Osteoblast (primary cell): Measurements from ENCODE around the gene LIN28A. TPM values are rescaled to one million over a fixed set of nuclear protein-coding genes. Genes with fewer than 3 reads are reported as not detected.
A peak's percentile ranks its signal among the peaks of the same experiment; 100 is the strongest.

Experiments used
- DNase-seq: peaks from one replicate; pipeline ENCODE4 v3.0.0; 2011; ENCODE audit warnings: low spot score, mixed read lengths; ENCODE audit not compliant: insufficient read length; ENCODE audit errors: missing footprints
- H2AFZ ChIP-seq: 2 replicates; pipeline ENCODE4 v1.6.0; 2011; ENCODE audit warnings: mild to moderate bottlenecking, low read length
- H3K27ac ChIP-seq: 2 replicates; pipeline ENCODE4 v1.5.1; 2011; ENCODE audit warnings: mild to moderate bottlenecking, low read depth, low read length, moderate library complexity
- H3K27me3 ChIP-seq: 2 replicates; pipeline ENCODE4 v1.6.0; 2012; ENCODE audit warnings: mild to moderate bottlenecking, control low read depth, inconsistent platforms, low read length, moderate library complexity; ENCODE audit not compliant: insufficient read depth
- H3K36me3 ChIP-seq: 2 replicates; pipeline ENCODE4 v1.5.1; 2011; ENCODE audit warnings: mild to moderate bottlenecking, low read length, control low read depth, moderate library complexity; ENCODE audit not compliant: insufficient read depth
- H3K4me1 ChIP-seq: 2 replicates; pipeline ENCODE4 v1.5.1; 2011; ENCODE audit warnings: mild to moderate bottlenecking, low read length, control low read depth, moderate library complexity; ENCODE audit not compliant: insufficient read depth
- H3K4me2 ChIP-seq: 2 replicates; pipeline ENCODE4 v1.6.0; 2011; ENCODE audit warnings: mild to moderate bottlenecking, low read length; ENCODE audit not compliant: insufficient read depth
- H3K4me3 ChIP-seq: fragments of 200-600 bp; sonication (generic); 3 replicates; pipeline ENCODE4 v1.5.1; 2012; ENCODE audit warnings: mild to moderate bottlenecking, low read length, inconsistent platforms; ENCODE audit not compliant: insufficient read depth
- H3K79me2 ChIP-seq: 2 replicates; pipeline ENCODE4 v1.6.0; 2012; ENCODE audit warnings: mild to moderate bottlenecking, low read length, control low read depth, inconsistent platforms; ENCODE audit not compliant: insufficient read depth
- H3K9me3 ChIP-seq: 2 replicates; pipeline ENCODE4 v1.5.1; 2011; ENCODE audit warnings: low read depth, low read length, control low read depth
- H4K20me1 ChIP-seq: 2 replicates; pipeline ENCODE4 v1.6.0; 2012; ENCODE audit warnings: mild to moderate bottlenecking, low read length, control low read depth; ENCODE audit not compliant: insufficient read depth
- CTCF ChIP-seq: IDR thresholded peaks from 2 replicates; pipeline ENCODE4 v1.5.1; 2011; ENCODE audit warnings: mild to moderate bottlenecking, low read depth, low read length, moderate library complexity; ENCODE audit errors: extremely low read depth
- total RNA-seq: library from RNA; depleted of rRNA; stranded (reverse); fragments of >200 nt; gene quantifications from 2 replicates; pipeline ENCODE4 v1.2.3, GENCODE V29; 2012

LIN28A gene
- total RNA-seq, 1 donor = not detected

GRCh38 chr1:26429721-26430120 lies 19.1 kb downstream of the LIN28A start:
- Histone ChIP-seq H3K4me2 (no peak overlapping the region), H3K79me2 (peaks cover 24% of the 10 kb centered on the region), H2AFZ (no peak overlapping the region), H3K36me3 (peaks cover 5% of the 10 kb centered on the region), H4K20me1 (no peaks in the 10 kb centered on the region), H3K4me3 (no peak overlapping the region), H3K4me1 (peaks cover 16% of the 10 kb centered on the region), H3K27me3 (peaks cover 14% of the 10 kb centered on the region), H3K9me3 (no peaks in the 10 kb centered on the region), H3K27ac (no peak overlapping the region)
- no peak for DNase-seq
- TF ChIP-seq CTCF = no peak

GRCh38 chr1:26431979-26432695 lies 21.5 kb downstream of the LIN28A start, which contains the start of gene DHDDS:
DHDDS (plus strand) TSS chr1:26432321; CDS start chr1:26432946, 625 bp downstream.
- peak; percentile 98 for DNase-seq
- Histone ChIP-seq H2AFZ (peak within 1 kb of the TSS; percentile 99), H3K4me2 (peak within 1 kb of the TSS; percentile 91), H3K4me1 (peaks cover 16% of the 10 kb centered on the region), H3K9me3 (no peaks in the 10 kb centered on the region), H3K36me3 (peaks cover 17% of the 10 kb centered on the region), H3K79me2 (peaks cover 28% of the 10 kb centered on the region), H3K27me3 (peaks cover 4% of the 10 kb centered on the region), H4K20me1 (no peaks in the 10 kb centered on the region), H3K4me3 (peak within 1 kb of the TSS; percentile 98), H3K27ac (peak within 1 kb of the TSS; percentile 92)
- TF ChIP-seq CTCF = no peak

GRCh38 chr1:26432793-26433192 lies 22.2 kb downstream of the LIN28A start:
- peak overlapping the region; percentile 92 for H3K27ac ChIP-seq
- no peak for TF ChIP-seq CTCF

GRCh38 chr1:26434161-26434752 lies 23.6 kb downstream of the LIN28A start:
- no peak for TF ChIP-seq CTCF

More at GRCh38 chr1:26432793-26433192, 22.2 kb downstream of the LIN28A start:
- Histone ChIP-seq H3K4me1 (peaks cover 16% of the 10 kb centered on the region), H4K20me1 (no peaks in the 10 kb centered on the region), H3K4me3 (peak overlapping the region; percentile 98), H3K79me2 (peaks cover 28% of the 10 kb centered on the region), H3K4me2 (peak overlapping the region; percentile 91), H3K27me3 (peaks cover 4% of the 10 kb centered on the region), H2AFZ (peak overlapping the region; percentile 99), H3K9me3 (no peaks in the 10 kb centered on the region), H3K36me3 (peaks cover 20% of the 10 kb centered on the region)
- DNase-seq = no peak

More at GRCh38 chr1:26434161-26434752, 23.6 kb downstream of the LIN28A start:
- H3K27ac ChIP-seq = no peak overlapping the region
- peaks cover 4% of the 10 kb centered on the region for H3K27me3 ChIP-seq
- DNase-seq = peak; percentile 13
- H3K4me1 ChIP-seq = peaks cover 16% of the 10 kb centered on the region
- peak overlapping the region; percentile 6 for H3K4me3 ChIP-seq
- H4K20me1 ChIP-seq = no peaks in the 10 kb centered on the region
- H3K79me2 ChIP-seq = peaks cover 34% of the 10 kb centered on the region
- no peaks in the 10 kb centered on the region for H3K9me3 ChIP-seq
- H3K36me3 ChIP-seq = peaks cover 35% of the 10 kb centered on the region
- H2AFZ ChIP-seq = no peak overlapping the region
- H3K4me2 ChIP-seq = peak overlapping the region; percentile 91
